Caki2 (cell line): Measurements from ENCODE around the gene BDH1. TPM values are rescaled to one million over a fixed set of nuclear protein-coding genes. Genes with fewer than 3 reads are reported as not detected.

ENCODE experiments used
- total RNA-seq: library from RNA; depleted of rRNA; stranded (reverse); fragments of >200 nt; shearing (Covaris generic); gene quantifications from 2 replicates; pipeline ENCODE4 v1.2.3, GENCODE V29; 2014; ENCODE audit warnings: low replicate concordance; rRNA removed

BDH1 gene
- total RNA-seq, 1 experiment from 2014 or later: 0.34 TPM

Other genes with a start within 250 kb of the BDH1 start
- 3.4 and 7.9 TPM in 2 replicates for gene RUBCN, start 180.9 kb upstream of the BDH1 start, total RNA-seq
- gene FYTTD1, start 193.9 kb upstream of the BDH1 start, total RNA-seq: 25.3 and 46.5 TPM in 2 replicates
- gene LRCH3, start 235.3 kb upstream of the BDH1 start, total RNA-seq: 13.3 and 18.5 TPM in 2 replicates